DMS114 treated with DMSO at 0.1 percent for 48 hours (cell line): ENCODE data around the gene SETBP1.

Experiments used
- DNase-seq: peaks from one replicate; lab custom pipeline; 2025; ENCODE audit not compliant: unreplicated experiment; lab: John Stamatoyannopoulos, UW

SETBP1 gene

GRCh38 chr18:44957461-44957860 lies 276.8 kb downstream of the SETBP1 start:
- DNase-seq: no peak

- no peak for DNase-seq
These were observed 277.4 kb downstream of the SETBP1 start for GRCh38 chr18:44958040-44958439.

- no peak for DNase-seq
These were observed 277.8 kb downstream of the SETBP1 start for GRCh38 chr18:44958455-44958854.

- no peak for DNase-seq
These were observed 278.3 kb downstream of the SETBP1 start for GRCh38 chr18:44959013-44959412.

- DNase-seq: no peak
These were observed 279.9 kb downstream of the SETBP1 start for GRCh38 chr18:44960580-44960979.

- DNase-seq: no peak
These were observed 280.8 kb downstream of the SETBP1 start for GRCh38 chr18:44961288-44961995.

- no peak for DNase-seq
These were observed 286.9 kb downstream of the SETBP1 start for GRCh38 chr18:44967599-44967998.

- no peak for DNase-seq
These were observed 287.6 kb downstream of the SETBP1 start for GRCh38 chr18:44968336-44968735.

- no peak for DNase-seq
These were observed 288.6 kb downstream of the SETBP1 start for GRCh38 chr18:44969214-44969795.

- no peak for DNase-seq
These were observed 292.6 kb downstream of the SETBP1 start for GRCh38 chr18:44973282-44973681.

- DNase-seq: no peak
These were observed 293.5 kb downstream of the SETBP1 start for GRCh38 chr18:44974174-44974573.

- no peak for DNase-seq
These were observed 297.2 kb downstream of the SETBP1 start for GRCh38 chr18:44977856-44978255.

GRCh38 chr18:44979748-44980147 lies 299.1 kb downstream of the SETBP1 start:
- DNase-seq: no peak

GRCh38 chr18:44981121-44981520 lies 300.4 kb downstream of the SETBP1 start:
- no peak for DNase-seq

- no peak for DNase-seq
These were observed 306.2 kb downstream of the SETBP1 start for GRCh38 chr18:44986933-44987332.

GRCh38 chr18:44987371-44987770 lies 306.7 kb downstream of the SETBP1 start:
- DNase-seq: no peak

GRCh38 chr18:44988821-44989587 lies 308.3 kb downstream of the SETBP1 start:
- DNase-seq: no peak

- DNase-seq: no peak
These were observed 315.6 kb downstream of the SETBP1 start for GRCh38 chr18:44996261-44996660.

GRCh38 chr18:44997174-44997573 lies 316.5 kb downstream of the SETBP1 start:
- no peak for DNase-seq

- no peak for DNase-seq
These were observed 317.7 kb downstream of the SETBP1 start for GRCh38 chr18:44998360-44998759.

- DNase-seq: no peak
These were observed 323.9 kb downstream of the SETBP1 start for GRCh38 chr18:45004546-45005080.

GRCh38 chr18:45006934-45007333 lies 326.2 kb downstream of the SETBP1 start:
- DNase-seq: no peak
